ENCODE results near the gene HOXD12. TPM values are rescaled to one million over a fixed set of nuclear protein-coding genes. Genes with fewer than 3 reads are reported as not detected.

The HOXD12 gene
- total RNA-seq, 1 experiment from 2014 or later: not detected

- no peak overlapping the region for H3K27ac Mint-ChIP-seq (ENCODE audit: unreplicated experiment)
- no peak overlapping the region for H3K4me3 Mint-ChIP-seq (ENCODE audit: low read depth, unreplicated experiment)
- no peaks in the 10 kb centered on the region for H3K9me3 Mint-ChIP-seq (ENCODE audit: low read depth, unreplicated experiment)
- H3K36me3 Mint-ChIP-seq (ENCODE audit: insufficient read depth, unreplicated experiment): no peaks in the 10 kb centered on the region
- intact Hi-C loops (cut with micrococcal nuclease; ENCODE audit: unreplicated experiment): loop anchor here (10.0 kb wide), 1 partner anchor 1640 kb away; no protein-coding TSS in a partner anchor
- peaks cover 12% of the 10 kb centered on the region for H3K27me3 Mint-ChIP-seq (ENCODE audit: unreplicated experiment)
- no peak for DNase-seq
- H3K4me1 Mint-ChIP-seq (ENCODE audit: low read depth, unreplicated experiment): no peaks in the 10 kb centered on the region
- CTCF ChIA-PET: no interaction called here
- TF ChIP-seq CTCF (IDR thresholded peaks at IDR 0.05; ENCODE audit: unreplicated experiment): no peak
- BruUV-seq (replicated peaks): no TSS peak
Observed at GRCh38 chr2:176124110-176124946, 24.7 kb downstream of the HOXD12 start.

GRCh38 chr2:176124947-176125771 lies 25.6 kb downstream of the HOXD12 start:
- H3K4me1 Mint-ChIP-seq (ENCODE audit: low read depth, unreplicated experiment): no peaks in the 10 kb centered on the region
- H3K27ac Mint-ChIP-seq (ENCODE audit: unreplicated experiment): no peak overlapping the region
- BruUV-seq (replicated peaks): no TSS peak
- H3K36me3 Mint-ChIP-seq (ENCODE audit: insufficient read depth, unreplicated experiment): no peaks in the 10 kb centered on the region
- no peaks in the 10 kb centered on the region for H3K9me3 Mint-ChIP-seq (ENCODE audit: low read depth, unreplicated experiment)
- TF ChIP-seq CTCF (IDR thresholded peaks at IDR 0.05; ENCODE audit: unreplicated experiment): no peak
- peaks cover 4% of the 10 kb centered on the region for H3K27me3 Mint-ChIP-seq (ENCODE audit: unreplicated experiment)
- CTCF ChIA-PET: interaction anchor here (2.2 kb wide), 1 partner anchor 529 kb away, joined by 16 read pairs; no protein-coding TSS in a partner anchor
- H3K4me3 Mint-ChIP-seq (ENCODE audit: low read depth, unreplicated experiment): no peak overlapping the region
- intact Hi-C loops (cut with micrococcal nuclease; ENCODE audit: unreplicated experiment): loop anchor here (5.0 to 10.0 kb wide), 3 partner anchors 427 to 1640 kb away; no protein-coding TSS in a partner anchor
- DNase-seq: no peak

GRCh38 chr2:176125772-176126054 lies 26.1 kb downstream of the HOXD12 start:
- Mint-ChIP-seq H3K4me3 (ENCODE audit: low read depth, unreplicated experiment) (no peak overlapping the region), H3K4me1 (ENCODE audit: low read depth, unreplicated experiment) (no peaks in the 10 kb centered on the region), H3K27me3 (ENCODE audit: unreplicated experiment) (no peaks in the 10 kb centered on the region), H3K36me3 (ENCODE audit: insufficient read depth, unreplicated experiment) (no peaks in the 10 kb centered on the region), H3K9me3 (ENCODE audit: low read depth, unreplicated experiment) (no peaks in the 10 kb centered on the region), H3K27ac (ENCODE audit: unreplicated experiment) (no peak overlapping the region)
- BruUV-seq (replicated peaks): no TSS peak
- CTCF ChIA-PET: interaction anchor here (2.2 kb wide), 1 partner anchor 528 kb away, joined by 16 read pairs; no protein-coding TSS in a partner anchor
- no peak for TF ChIP-seq CTCF (IDR thresholded peaks at IDR 0.05; ENCODE audit: unreplicated experiment)
- intact Hi-C loops (cut with micrococcal nuclease; ENCODE audit: unreplicated experiment): loop anchor here (2.0 to 10.0 kb wide), 6 partner anchors 427 to 1639 kb away; no protein-coding TSS in a partner anchor
- no peak for DNase-seq

GRCh38 chr2:176126929-176127773 lies 27.6 kb downstream of the HOXD12 start:
- Mint-ChIP-seq H3K4me1 (ENCODE audit: low read depth, unreplicated experiment) (no peaks in the 10 kb centered on the region), H3K27me3 (ENCODE audit: unreplicated experiment) (no peaks in the 10 kb centered on the region), H3K4me3 (ENCODE audit: low read depth, unreplicated experiment) (no peak overlapping the region), H3K36me3 (ENCODE audit: insufficient read depth, unreplicated experiment) (no peaks in the 10 kb centered on the region), H3K9me3 (ENCODE audit: low read depth, unreplicated experiment) (no peaks in the 10 kb centered on the region), H3K27ac (ENCODE audit: unreplicated experiment) (no peak overlapping the region)
- intact Hi-C loops (cut with micrococcal nuclease; ENCODE audit: unreplicated experiment): loop anchor here (1.0 to 10.0 kb wide), 7 partner anchors 425 to 1638 kb away; no protein-coding TSS in a partner anchor
- peak; percentile 73 for TF ChIP-seq CTCF (IDR thresholded peaks at IDR 0.05; ENCODE audit: unreplicated experiment)
- peak; percentile 60 for DNase-seq
- BruUV-seq (replicated peaks): no TSS peak
- CTCF ChIA-PET: interaction anchor here (0.7 to 2.2 kb wide), 11 partner anchors 14 to 1022 kb away, joined by 3 to 16 read pairs (median 4); no protein-coding TSS in a partner anchor
